Sigmoid colon (tissue), 7 donors: Measurements from ENCODE around the gene MT1F. TPM values are rescaled to one million over a fixed set of nuclear protein-coding genes. Genes with fewer than 3 reads are reported as not detected.
A peak's percentile ranks its signal among the peaks of the same experiment; 100 is the strongest.

ENCODE experiments used
- DNase-seq: peaks from one replicate; pipeline ENCODE4 v3.0.0-alpha.2; 2019
- H3K27ac ChIP-seq, 4 donors: fragments of 200-600 bp; sonication (generic); one replicate each; pipeline ENCODE4 v1.5.1; 2016 to 2019; ENCODE audit warnings: mild to moderate bottlenecking in 1 of 4
- H3K27me3 ChIP-seq, 3 donors: fragments of 200-600 bp; sonication (generic); one replicate each; pipeline ENCODE4 v1.5.1; 2019; ENCODE audit warnings: mild to moderate bottlenecking in 1 of 3
- H3K36me3 ChIP-seq, 4 donors: fragments of 200-600 bp; sonication (generic); one replicate each; pipeline ENCODE4 v1.5.1; 2016 to 2019
- H3K4me1 ChIP-seq, 4 donors: fragments of 200-600 bp; sonication (generic); one replicate each; pipeline ENCODE4 v1.5.1; 2017 to 2019
- H3K4me3 ChIP-seq, 4 donors: fragments of 200-600 bp; sonication (generic); one replicate each; pipeline ENCODE4 v1.5.1; 2017 to 2019; ENCODE audit warnings: mild to moderate bottlenecking in 2 of 4, moderate library complexity in 1 of 4
- H3K9me3 ChIP-seq, 4 donors: fragments of 200-600 bp in 3 of 4; sonication (generic) in 3 of 4; one replicate each; pipeline versions ENCODE4 v1.5.1 to v1.6.1; 2013 to 2019
- CTCF ChIP-seq, 4 experiments: fragments of 450-650 bp in 3 of 4; fragments of 200-600 bp in 1 of 4; IDR thresholded peaks; one replicate each; pipeline ENCODE4 v1.5.1; 2016 to 2019; ENCODE audit warnings: antibody characterized with exemption in 4 of 4, mild to moderate bottlenecking in 3 of 4, moderate library complexity in 2 of 4
- EP300 ChIP-seq, 4 donors: sonication (generic); formaldehyde crosslinking; IDR thresholded peaks; one replicate each; pipeline ENCODE4 v1.6.1; 2017; ENCODE audit warnings: antibody characterized with exemption in 4 of 4
- POLR2A ChIP-seq, 2 donors: fragments of 450-650 bp; IDR thresholded peaks; one replicate each; pipeline ENCODE4 v1.6.1; 2016; ENCODE audit warnings: antibody characterized with exemption in 2 of 2, mild to moderate bottlenecking in 2 of 2, moderate library complexity in 2 of 2
- POLR2AphosphoS5 ChIP-seq, 4 donors: sonication (generic); formaldehyde crosslinking; IDR thresholded peaks; one replicate each; pipeline ENCODE4 v1.6.1; 2017; ENCODE audit warnings: antibody characterized with exemption in 4 of 4
- WGBS, 2 donors: extraction: QIAGEN DNeasy Blood & Tissue Kit; methylation state at CpG; one replicate each; pipeline ENCODE4 v1.1.7; 2013; 5-methylcytosine and 5-hydroxymethylcytosine counted together
- intact Hi-C: fragments of 100-400 bp; cut with DNase I; formaldehyde crosslinking; loops from one replicate; pipeline ENCODE4 v1.15.1; 2023
- polyA plus RNA-seq, 3 donors: library from polyadenylated mRNA; stranded (reverse); fragments of 200-250 nt; gene quantifications; one replicate each; pipeline ENCODE4 v1.2.3, GENCODE V29; 2013
- total RNA-seq, 4 donors: library from RNA; depleted of rRNA; stranded (reverse); fragments of >200 nt; gene quantifications; one replicate each; pipeline ENCODE4 v1.1.0, GENCODE V29; 2016
- donor health status: healthy with polysubstance abuse.
- donor health status: Bipolar disorder and iron deficiency.
- donor health status: healthy.

MT1F gene
- total and polyA plus RNA-seq, 7 donors = 0.71 to 117 (median 3.1) TPM

- TF ChIP-seq POLR2A (IDR thresholded peaks at IDR 0.05) (no peak), CTCF (IDR thresholded peaks at IDR 0.05) (no peak), EP300 (IDR thresholded peaks at IDR 0.05) (no peak), POLR2AphosphoS5 (IDR thresholded peaks at IDR 0.05) (no peak)
- no peaks in the 10 kb centered on the region for H3K9me3 ChIP-seq
- no peak for DNase-seq
- H3K4me3 ChIP-seq = no peak overlapping the region
- intact Hi-C loops = no loop called here
- H3K4me1 ChIP-seq = peaks cover 0 to 32% (median 30%) of the 10 kb centered on the region in 4 donors
- WGBS, 2 donors = 94 to 95% methylated on average over 3 of the region's 3 CpGs
- no peaks in the 10 kb centered on the region for H3K36me3 ChIP-seq
- no peak overlapping the region for H3K27ac ChIP-seq
- peaks cover 5 to 30% (median 19%) of the 10 kb centered on the region in 3 donors for H3K27me3 ChIP-seq
Observed at GRCh38 chr16:56679078-56679730, 21.4 kb downstream of the MT1F start.

GRCh38 chr16:56679818-56680217 is 22.1 kb downstream of the MT1F start:
- WGBS, 2 donors = 91 to 92% methylated on average over 6 of the region's 6 CpGs
- intact Hi-C loops = no loop called here
- H3K9me3 ChIP-seq = no peaks in the 10 kb centered on the region
- no peak for DNase-seq
- TF ChIP-seq EP300 (IDR thresholded peaks at IDR 0.05) = no peak
- no peak for TF ChIP-seq CTCF (IDR thresholded peaks at IDR 0.05)
- TF ChIP-seq POLR2A (IDR thresholded peaks at IDR 0.05) = no peak
- TF ChIP-seq POLR2AphosphoS5 (IDR thresholded peaks at IDR 0.05) = no peak
- H3K27ac ChIP-seq = no peak overlapping the region
- peaks cover 0 to 36% (median 32%) of the 10 kb centered on the region in 4 donors for H3K4me1 ChIP-seq
- H3K27me3 ChIP-seq = peaks cover 5 to 24% (median 19%) of the 10 kb centered on the region in 3 donors
- H3K36me3 ChIP-seq = no peaks in the 10 kb centered on the region
- H3K4me3 ChIP-seq = no peak overlapping the region

DNA sequence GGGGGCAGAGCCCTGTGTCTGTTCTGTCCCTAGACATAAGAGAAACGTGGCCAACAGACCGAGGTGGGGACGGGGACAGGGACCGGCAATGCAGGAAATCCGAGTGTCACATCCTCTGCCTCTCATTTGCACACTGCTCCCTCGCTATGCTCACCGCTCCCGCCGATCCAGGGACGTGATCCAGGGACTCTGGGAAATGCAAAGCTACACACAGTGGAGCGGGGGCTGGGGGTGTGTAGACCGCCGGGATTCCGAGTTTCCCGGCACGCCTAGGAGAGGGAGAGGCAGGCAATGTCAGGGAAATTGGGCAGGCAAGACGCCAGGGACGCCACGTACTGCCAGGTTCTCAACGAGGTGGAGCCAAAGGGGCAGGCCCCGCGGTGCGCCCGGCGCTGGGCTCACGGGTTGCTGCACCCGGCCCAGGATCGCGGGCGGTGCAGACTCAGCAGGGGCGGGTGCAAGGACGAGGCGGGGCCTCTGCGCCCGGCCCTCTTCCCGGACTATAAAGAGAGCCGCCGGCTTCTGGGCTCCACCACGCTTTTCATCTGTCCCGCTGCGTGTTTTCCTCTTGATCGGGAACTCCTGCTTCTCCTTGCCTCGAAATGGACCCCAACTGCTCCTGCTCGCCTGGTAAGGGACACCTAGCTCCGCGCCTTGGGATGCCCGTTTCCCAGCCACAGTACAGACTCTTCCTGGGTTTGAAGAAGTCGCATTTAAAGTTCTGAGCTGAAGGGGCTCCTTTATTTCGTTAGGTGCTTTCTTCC is 24.4 kb downstream of the MT1F start, which contains the start of gene MT1X:
MT1X (plus strand) TSS at position 532 of the 764 bp plus-strand sequence; CDS start at position 603, 71 bp downstream.
- WGBS, 2 donors = 0 to 1% methylated on average over 49 of the region's 49 CpGs
- Histone ChIP-seq H3K9me3 (no peaks in the 10 kb centered on the region), H3K4me1 (peaks cover 0 to 27% (median 22%) of the 10 kb centered on the region in 4 donors), H3K27ac (peak within 1 kb of the TSS; percentile 66 to 83 (median 80)), H3K4me3 (peak within 1 kb of the TSS; percentile 44 to 66 (median 58)), H3K36me3 (no peaks in the 10 kb centered on the region), H3K27me3 (peaks cover 0 to 1% (median 0%) of the 10 kb centered on the region in 3 donors)
- DNase-seq = peak; percentile 98
- TF ChIP-seq EP300 (IDR thresholded peaks at IDR 0.05) (peak in 3 of 4 donors; percentile 67 to 88 (median 88)), POLR2A (IDR thresholded peaks at IDR 0.05) (peak; percentile 93), CTCF (IDR thresholded peaks at IDR 0.05) (no peak), POLR2AphosphoS5 (IDR thresholded peaks at IDR 0.05) (peak in 3 of 4 donors; percentile 97 to 99 (median 97))
- intact Hi-C loops = loop anchor here (1.0 to 2.0 kb wide), 2 partner anchors 57 to 74 kb away; partner anchors contain the start of genes MT1E and MT2A

- H3K27ac ChIP-seq = peak overlapping the region; percentile 66 to 83 (median 80)
- H3K4me1 ChIP-seq = peaks cover 0 to 27% (median 22%) of the 10 kb centered on the region in 4 donors
- 7 to 35% methylated on average over 8 of the region's 8 CpGs for WGBS, 2 donors
- H3K9me3 ChIP-seq = no peaks in the 10 kb centered on the region
- intact Hi-C loops = loop anchor here (1.0 to 2.0 kb wide), 2 partner anchors 58 to 75 kb away; partner anchors contain the start of genes MT1E and MT2A
- peak overlapping the region; percentile 44 to 66 (median 58) for H3K4me3 ChIP-seq
- DNase-seq = peak; percentile 66
- H3K36me3 ChIP-seq = no peaks in the 10 kb centered on the region
- no peaks in the 10 kb centered on the region for H3K27me3 ChIP-seq
- no peak for TF ChIP-seq POLR2AphosphoS5 (IDR thresholded peaks at IDR 0.05)
- no peak for TF ChIP-seq EP300 (IDR thresholded peaks at IDR 0.05)
- TF ChIP-seq POLR2A (IDR thresholded peaks at IDR 0.05) = no peak
- TF ChIP-seq CTCF (IDR thresholded peaks at IDR 0.05) = no peak
Observed at GRCh38 chr16:56682703-56683397, 25.1 kb downstream of the MT1F start.
